Ectodermal cell (in vitro differentiated cells): ENCODE results near the gene DMD.

Experiments
- H3K27ac ChIP-seq: 2 replicates; pipeline ENCODE4 v1.7.0; 2013; ENCODE audit warnings: mild to moderate bottlenecking, low read depth, low read length; ENCODE audit not compliant: insufficient read depth, poor library complexity, severe bottlenecking
- H3K27me3 ChIP-seq: 2 replicates; pipeline ENCODE4 v1.7.0; 2013; ENCODE audit warnings: mild to moderate bottlenecking, low read length; ENCODE audit not compliant: insufficient read depth, control insufficient read depth, poor library complexity, severe bottlenecking
- H3K36me3 ChIP-seq: one replicate; pipeline ENCODE4 v1.7.0; 2013; ENCODE audit warnings: low read length; ENCODE audit not compliant: control insufficient read depth, insufficient read depth
- H3K4me1 ChIP-seq: one replicate; pipeline ENCODE4 v1.7.0; 2013; ENCODE audit warnings: low read length; ENCODE audit not compliant: control insufficient read depth, insufficient read depth
- H3K4me3 ChIP-seq: 2 replicates; pipeline ENCODE4 v1.7.0; 2013; ENCODE audit warnings: low read depth, low read length, control low read depth; ENCODE audit not compliant: insufficient read depth
- H3K9me3 ChIP-seq: 2 replicates; pipeline ENCODE4 v1.7.0; 2013; ENCODE audit warnings: mild to moderate bottlenecking, low read length, moderate library complexity; ENCODE audit not compliant: control insufficient read depth
- WGBS, 2 experiments: methylation state at CpG; one replicate each; pipeline ENCODE4 v1.1.7; 2013; ENCODE audit warnings: missing lambda C conversion rate in 2 of 2; 5-methylcytosine and 5-hydroxymethylcytosine counted together

The DMD gene

GRCh38 chrX:31461266-31461665 lies 1750.1 kb downstream of the DMD start:
- H3K9me3 ChIP-seq: no peaks in the 10 kb centered on the region
- no peaks in the 10 kb centered on the region for H3K27me3 ChIP-seq
- no peak overlapping the region for H3K27ac ChIP-seq
- H3K4me1 ChIP-seq: no peaks in the 10 kb centered on the region
- no peaks in the 10 kb centered on the region for H3K36me3 ChIP-seq
- H3K4me3 ChIP-seq: no peak overlapping the region

- 96% methylated on average over 4 of the region's 5 CpGs; no CpG with 5 or more reads in 1 of the 2 experiments for WGBS, 2 experiments
Measured at GRCh38 chrX:31459361-31459760, 1752.0 kb downstream of the DMD start.

GRCh38 chrX:31449965-31450364 lies 1761.4 kb downstream of the DMD start:
- no peaks in the 10 kb centered on the region for H3K36me3 ChIP-seq
- 91 to 92% methylated on average over 3 of the region's 4 CpGs for WGBS, 2 experiments

More at GRCh38 chrX:31459361-31459760, 1752.0 kb downstream of the DMD start:
- H3K9me3 ChIP-seq: no peaks in the 10 kb centered on the region
- no peaks in the 10 kb centered on the region for H3K36me3 ChIP-seq
- H3K4me3 ChIP-seq: no peak overlapping the region
- H3K27ac ChIP-seq: no peak overlapping the region
- no peaks in the 10 kb centered on the region for H3K4me1 ChIP-seq
- H3K27me3 ChIP-seq: no peaks in the 10 kb centered on the region

GRCh38 chrX:31449081-31449480 lies 1762.3 kb downstream of the DMD start:
- no peaks in the 10 kb centered on the region for H3K9me3 ChIP-seq
- no peaks in the 10 kb centered on the region for H3K4me1 ChIP-seq
- no peaks in the 10 kb centered on the region for H3K27me3 ChIP-seq
- H3K36me3 ChIP-seq: no peaks in the 10 kb centered on the region
- WGBS, 2 experiments: 96 to 98% methylated on average over 3 of the region's 3 CpGs
- no peak overlapping the region for H3K4me3 ChIP-seq
- H3K27ac ChIP-seq: no peak overlapping the region

More at GRCh38 chrX:31449965-31450364, 1761.4 kb downstream of the DMD start:
- Histone ChIP-seq H3K27ac (no peak overlapping the region), H3K4me1 (no peaks in the 10 kb centered on the region), H3K27me3 (no peaks in the 10 kb centered on the region), H3K4me3 (no peak overlapping the region), H3K9me3 (no peaks in the 10 kb centered on the region)

GRCh38 chrX:31445542-31445941 lies 1765.8 kb downstream of the DMD start:
- Histone ChIP-seq H3K4me3 (no peak overlapping the region), H3K27ac (no peak overlapping the region), H3K4me1 (no peaks in the 10 kb centered on the region), H3K36me3 (no peaks in the 10 kb centered on the region), H3K27me3 (no peaks in the 10 kb centered on the region), H3K9me3 (no peaks in the 10 kb centered on the region)
- 84 to 90% methylated on average over 3 to 4 of the region's 4 CpGs for WGBS, 2 experiments

GRCh38 chrX:31443654-31444053 lies 1767.7 kb downstream of the DMD start:
- no peak overlapping the region for H3K27ac ChIP-seq
- no peaks in the 10 kb centered on the region for H3K9me3 ChIP-seq
- no peaks in the 10 kb centered on the region for H3K27me3 ChIP-seq
- H3K4me3 ChIP-seq: no peak overlapping the region
- no peaks in the 10 kb centered on the region for H3K4me1 ChIP-seq
- 91 to 100% methylated on average over 3 to 8 of the region's 8 CpGs for WGBS, 2 experiments
- no peaks in the 10 kb centered on the region for H3K36me3 ChIP-seq

GRCh38 chrX:31440546-31440945 lies 1770.8 kb downstream of the DMD start:
- peaks cover 7% of the 10 kb centered on the region for H3K4me1 ChIP-seq

GRCh38 chrX:31436424-31436823 lies 1774.9 kb downstream of the DMD start:
- no peaks in the 10 kb centered on the region for H3K9me3 ChIP-seq
- WGBS, 2 experiments: 70 to 78% methylated on average over 3 of the region's 3 CpGs
- peaks cover 14% of the 10 kb centered on the region for H3K4me1 ChIP-seq
- H3K4me3 ChIP-seq: no peak overlapping the region
- H3K36me3 ChIP-seq: no peaks in the 10 kb centered on the region
- H3K27me3 ChIP-seq: no peaks in the 10 kb centered on the region
- no peak overlapping the region for H3K27ac ChIP-seq

More at GRCh38 chrX:31440546-31440945, 1770.8 kb downstream of the DMD start:
- Histone ChIP-seq H3K4me3 (no peak overlapping the region), H3K27me3 (no peaks in the 10 kb centered on the region), H3K9me3 (no peaks in the 10 kb centered on the region), H3K27ac (no peak overlapping the region), H3K36me3 (no peaks in the 10 kb centered on the region)
- WGBS, 2 experiments: no CpG with 5 or more reads among the region's 2 CpGs

GRCh38 chrX:31435592-31435991 lies 1775.8 kb downstream of the DMD start:
- Histone ChIP-seq H3K9me3 (no peaks in the 10 kb centered on the region), H3K4me3 (no peak overlapping the region), H3K36me3 (no peaks in the 10 kb centered on the region), H3K27ac (peak overlapping the region; percentile 67), H3K27me3 (no peaks in the 10 kb centered on the region), H3K4me1 (peaks cover 14% of the 10 kb centered on the region)
- 2% methylated on average over 6 to 7 of the region's 7 CpGs for WGBS, 2 experiments

GRCh38 chrX:31433856-31434255 lies 1777.5 kb downstream of the DMD start:
- H3K4me3 ChIP-seq: no peak overlapping the region
- peak overlapping the region; percentile 44 for H3K27ac ChIP-seq
- no peaks in the 10 kb centered on the region for H3K36me3 ChIP-seq
- H3K4me1 ChIP-seq: peaks cover 14% of the 10 kb centered on the region
- no peaks in the 10 kb centered on the region for H3K9me3 ChIP-seq
- no CpG with 5 or more reads among the region's 1 CpG for WGBS, 2 experiments
- H3K27me3 ChIP-seq: no peaks in the 10 kb centered on the region

GRCh38 chrX:31429915-31430314 lies 1781.4 kb downstream of the DMD start:
- H3K27ac ChIP-seq: no peak overlapping the region
- no peaks in the 10 kb centered on the region for H3K27me3 ChIP-seq
- no peak overlapping the region for H3K4me3 ChIP-seq
- peaks cover 5% of the 10 kb centered on the region for H3K4me1 ChIP-seq
- 96 to 98% methylated on average over 6 of the region's 6 CpGs for WGBS, 2 experiments
- no peaks in the 10 kb centered on the region for H3K9me3 ChIP-seq
- no peaks in the 10 kb centered on the region for H3K36me3 ChIP-seq
